ENCODE measurements around the gene C1QTNF12. TPM values are rescaled to one million over a fixed set of nuclear protein-coding genes. Genes with fewer than 3 reads are reported as not detected.

C1QTNF12 gene
- total RNA-seq, 1 experiment from 2014 or later: 4.4 TPM

DNA sequence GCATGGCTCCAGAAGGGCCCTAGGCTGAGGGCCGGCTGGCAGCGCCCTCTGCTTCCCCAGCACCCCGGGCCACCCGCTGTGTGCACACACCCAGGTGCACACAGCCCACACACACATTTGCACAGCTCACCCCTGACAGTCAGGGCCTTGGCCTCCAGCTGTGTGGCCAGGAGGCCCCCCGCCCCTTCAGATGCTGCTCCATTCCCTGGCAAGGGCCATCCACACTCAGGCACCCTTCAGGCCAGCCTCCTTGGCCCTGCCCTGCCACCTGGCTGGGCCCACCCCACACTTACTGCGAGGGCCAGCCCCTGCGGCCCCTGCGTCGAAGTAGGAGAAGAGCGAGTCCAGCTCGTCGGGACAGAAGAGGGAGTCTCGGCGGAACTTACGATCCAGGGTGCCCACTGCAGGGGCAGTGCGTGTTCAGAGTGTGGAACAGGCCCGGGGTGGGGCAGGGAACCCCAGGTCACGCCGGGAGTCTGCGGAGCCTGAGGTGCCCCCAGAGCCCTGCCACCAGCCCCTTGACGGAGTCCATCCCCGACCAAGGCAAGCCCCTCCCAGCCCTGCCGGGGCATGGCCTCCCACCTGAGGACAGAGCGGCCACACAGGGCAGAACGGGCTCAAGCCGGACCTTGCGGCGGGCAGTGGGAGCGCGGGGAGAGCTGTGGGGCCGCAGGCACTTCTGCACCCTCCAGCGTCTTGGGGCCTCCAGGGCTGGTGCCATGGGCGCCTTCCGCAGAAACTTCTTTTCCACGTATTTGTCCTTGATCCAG, 48.8 kb upstream of the C1QTNF12 start:
- H2AK5ac ChIP-seq (ENCODE audit: insufficient read length, low read length): no peak overlapping the region
- H3K9me3 ChIP-seq (ENCODE audit: control insufficient read depth, low read depth, low read length): no peaks in the 10 kb centered on the region
- H3K79me1 ChIP-seq (ENCODE audit: insufficient read depth, low read depth, low read length, poor library complexity, severe bottlenecking): no peaks in the 10 kb centered on the region
- no peak overlapping the region for H3K4ac ChIP-seq (ENCODE audit: low read depth, low read length)
- TF ChIP-seq, protein P1, sequence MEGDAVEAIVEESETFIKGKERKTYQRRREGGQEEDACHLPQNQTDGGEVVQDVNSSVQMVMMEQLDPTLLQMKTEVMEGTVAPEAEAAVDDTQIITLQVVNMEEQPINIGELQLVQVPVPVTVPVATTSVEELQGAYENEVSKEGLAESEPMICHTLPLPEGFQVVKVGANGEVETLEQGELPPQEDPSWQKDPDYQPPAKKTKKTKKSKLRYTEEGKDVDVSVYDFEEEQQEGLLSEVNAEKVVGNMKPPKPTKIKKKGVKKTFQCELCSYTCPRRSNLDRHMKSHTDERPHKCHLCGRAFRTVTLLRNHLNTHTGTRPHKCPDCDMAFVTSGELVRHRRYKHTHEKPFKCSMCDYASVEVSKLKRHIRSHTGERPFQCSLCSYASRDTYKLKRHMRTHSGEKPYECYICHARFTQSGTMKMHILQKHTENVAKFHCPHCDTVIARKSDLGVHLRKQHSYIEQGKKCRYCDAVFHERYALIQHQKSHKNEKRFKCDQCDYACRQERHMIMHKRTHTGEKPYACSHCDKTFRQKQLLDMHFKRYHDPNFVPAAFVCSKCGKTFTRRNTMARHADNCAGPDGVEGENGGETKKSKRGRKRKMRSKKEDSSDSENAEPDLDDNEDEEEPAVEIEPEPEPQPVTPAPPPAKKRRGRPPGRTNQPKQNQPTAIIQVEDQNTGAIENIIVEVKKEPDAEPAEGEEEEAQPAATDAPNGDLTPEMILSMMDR (conservative IDR thresholded peaks at IDR 0.05): no peak
- H2AFZ ChIP-seq (ENCODE audit: low read length): no peak overlapping the region
- no peaks in the 10 kb centered on the region for H3K4me1 ChIP-seq (ENCODE audit: insufficient read depth, low read length)
- no peak overlapping the region for H2BK20ac ChIP-seq (ENCODE audit: low read depth, low read length, poor library complexity, severe bottlenecking)
- no peaks in the 10 kb centered on the region for H3K9me3 Mint-ChIP-seq
- no peak overlapping the region for H3K23ac ChIP-seq (ENCODE audit: insufficient read length, low read depth, low read length)
- no peak overlapping the region for H3K56ac ChIP-seq (ENCODE audit: insufficient read length, low read depth, low read length)
- H3K27me3 ChIP-seq (ENCODE audit: insufficient read depth, low read length): no peaks in the 10 kb centered on the region
- no peaks in the 10 kb centered on the region for H3K79me2 ChIP-seq (ENCODE audit: insufficient read depth, low read length)
- H3T11ph ChIP-seq (ENCODE audit: low read length): no peak overlapping the region
- H2BK15ac ChIP-seq (ENCODE audit: low read depth, low read length): no peak overlapping the region
- no peak overlapping the region for H3K4me3 Mint-ChIP-seq
- DNase-seq: no peak
- H3K23me2 ChIP-seq (ENCODE audit: insufficient read length, low read depth, low read length, poor library complexity, severe bottlenecking): peaks cover 4% of the 10 kb centered on the region
- no peak overlapping the region for H3K27ac Mint-ChIP-seq
- H4K20me1 ChIP-seq (ENCODE audit: control insufficient read depth, insufficient read depth, insufficient read length): no peaks in the 10 kb centered on the region
- no peak overlapping the region for H2BK120ac ChIP-seq (ENCODE audit: low read depth, low read length, poor library complexity, severe bottlenecking)
- peaks cover 0 to 7% of the 10 kb centered on the region in 2 experiments; a peak in 2 of 4 replicates for H3K4me1 Mint-ChIP-seq
- no peaks in the 10 kb centered on the region; the same call in 1 of the 2 replicates for H3K27me3 Mint-ChIP-seq (ENCODE audit: low read depth)
- H3K9ac ChIP-seq (ENCODE audit: extremely low read depth, insufficient read length, low read length): no peak overlapping the region
- H3K27ac ChIP-seq (ENCODE audit: insufficient read length, low read depth, low read length): no peak overlapping the region
- WGBS (ENCODE audit: extremely low coverage, insufficient read length, low lambda C conversion rate): no CpG with 5 or more reads among the region's 35 CpGs
- no peak overlapping the region for H4K91ac ChIP-seq (ENCODE audit: insufficient read length, low read depth, low read length)
- H2BK12ac ChIP-seq (ENCODE audit: insufficient read length, low read depth, low read length): no peak overlapping the region
- no peak overlapping the region for H2BK5ac ChIP-seq (ENCODE audit: insufficient read length, low read length)
- H3K18ac ChIP-seq (ENCODE audit: insufficient read length, low read depth, low read length): no peak overlapping the region
- no peak overlapping the region for H3K4me2 ChIP-seq (ENCODE audit: insufficient read depth, insufficient read length, low read length)
- no peaks in the 10 kb centered on the region for H3K36me3 Mint-ChIP-seq (ENCODE audit: insufficient read depth in 1 of 3, low read depth in 3 of 3)
- no peak overlapping the region for H4K5ac ChIP-seq (ENCODE audit: insufficient read length, low read depth, low read length)
- no peak overlapping the region; the same call in 1 of the 2 replicates for H3K14ac ChIP-seq (ENCODE audit: insufficient read depth, low read length)
- H4K8ac ChIP-seq (replicated peaks; ENCODE audit: insufficient read length, low read depth, low read length): no peak overlapping the region
